Transverse colon (tissue), 4 donors: ENCODE measurements around the gene SPATA2. TPM values are rescaled to one million over a fixed set of nuclear protein-coding genes. Genes with fewer than 3 reads are reported as not detected.

ENCODE experiments used
- DNase-seq: peaks from one replicate; pipeline ENCODE4 v3.0.0-alpha.2; 2019
- H3K27ac ChIP-seq, 4 donors: fragments of 200-600 bp; sonication (generic); 2 replicates each; pipeline ENCODE4 v1.5.1; 2016 to 2018; ENCODE audit warnings: inconsistent platforms in 4 of 4
- H3K27me3 ChIP-seq: fragments of 200-600 bp; sonication (generic); 2 replicates; pipeline ENCODE4 v1.5.1; 2017; ENCODE audit warnings: inconsistent platforms
- H3K36me3 ChIP-seq, 4 donors: fragments of 200-600 bp; sonication (generic); 2 replicates each; pipeline ENCODE4 v1.5.1; 2017 to 2019; ENCODE audit warnings: inconsistent platforms in 4 of 4
- H3K4me1 ChIP-seq, 4 donors: fragments of 200-600 bp; sonication (generic); 2 replicates each; pipeline ENCODE4 v1.5.1; 2017 to 2020; ENCODE audit warnings: inconsistent platforms in 4 of 4
- H3K4me3 ChIP-seq, 4 donors: fragments of 200-600 bp; sonication (generic); 1 replicate in 1 of 4; 2 replicates in 3 of 4; pipeline versions ENCODE4 v1.5.1 to v1.6.1; 2017 to 2019; ENCODE audit warnings: inconsistent platforms in 4 of 4
- H3K9me3 ChIP-seq, 2 donors: fragments of 200-600 bp; sonication (generic); 2 replicates each; pipeline ENCODE4 v1.5.1; 2017 to 2019; ENCODE audit warnings: inconsistent platforms in 2 of 2
- EP300 ChIP-seq: sonication (generic); formaldehyde crosslinking; IDR thresholded peaks from one replicate; pipeline ENCODE4 v1.6.1; 2017; ENCODE audit warnings: antibody characterized with exemption, low read depth
- POLR2A ChIP-seq: fragments of 450-650 bp; IDR thresholded peaks from one replicate; pipeline ENCODE4 v1.6.1; 2016; ENCODE audit warnings: antibody characterized with exemption, mild to moderate bottlenecking, moderate library complexity
- POLR2AphosphoS5 ChIP-seq, 3 donors: sonication (generic); formaldehyde crosslinking; IDR thresholded peaks; one replicate each; pipeline ENCODE4 v1.6.1; 2016; ENCODE audit warnings: antibody characterized with exemption in 3 of 3
- WGBS, 2 donors: methylation state at CpG; one replicate each; pipeline ENCODE4 v1.1.5; 2018; ENCODE audit warnings: low coverage in 1 of 2; 5-methylcytosine and 5-hydroxymethylcytosine counted together
- in situ Hi-C, 4 donors: fragments of 200-750 bp; cut with MboI; loops; one replicate each; pipeline versions ENCODE4 v1.15.0 to v1.15.1; 2017; ENCODE audit warnings: low sequenced_read_pairs in 3 of 4, low pct_ligation_motif_present in 1 of 4, low pct_unique_long_range_greater_than_20kb in 1 of 4
- intact Hi-C: fragments of 100-400 bp; cut with DNase I; formaldehyde crosslinking; loops from one replicate; pipeline ENCODE4 v1.15.1; 2023; ENCODE audit warnings: low total_unique reads
- total RNA-seq, 4 donors: library from RNA; depleted of rRNA; stranded (reverse); fragments of >200 nt; gene quantifications; one replicate each; pipeline ENCODE4 v1.1.0, GENCODE V29; 2016
- TF ChIP-seq, protein P1 (sequence below), 5 experiments: fragments of 200-600 bp in 3 of 5; fragments of 450-650 bp in 2 of 5; sonication (generic) in 3 of 5; IDR thresholded peaks; 1 replicate in 2 of 5; 2 replicates in 3 of 5; pipeline ENCODE4 v1.5.1; 2016 to 2017; ENCODE audit warnings: antibody characterized with exemption in 5 of 5, inconsistent platforms in 3 of 5, mild to moderate bottlenecking in 2 of 5, moderate library complexity in 1 of 5

SPATA2 gene
- total RNA-seq, 4 donors from 2014 or later: 4.0 to 40.0 (median 17.2) TPM

- Histone ChIP-seq H3K27ac (no peak overlapping the region), H3K27me3 (no peaks in the 10 kb centered on the region), H3K4me1 (no peaks in the 10 kb centered on the region), H3K36me3 (peaks cover 0 to 51% (median 23%) of the 10 kb centered on the region in 4 donors), H3K9me3 (no peaks in the 10 kb centered on the region), H3K4me3 (no peak overlapping the region)
- in situ Hi-C loops (no loop called here), intact Hi-C loops (no loop called here)
- 96 to 100% methylated on average over 1 to 3 of the region's 3 CpGs for WGBS, 2 donors
- DNase-seq: no peak
- TF ChIP-seq, protein P1, sequence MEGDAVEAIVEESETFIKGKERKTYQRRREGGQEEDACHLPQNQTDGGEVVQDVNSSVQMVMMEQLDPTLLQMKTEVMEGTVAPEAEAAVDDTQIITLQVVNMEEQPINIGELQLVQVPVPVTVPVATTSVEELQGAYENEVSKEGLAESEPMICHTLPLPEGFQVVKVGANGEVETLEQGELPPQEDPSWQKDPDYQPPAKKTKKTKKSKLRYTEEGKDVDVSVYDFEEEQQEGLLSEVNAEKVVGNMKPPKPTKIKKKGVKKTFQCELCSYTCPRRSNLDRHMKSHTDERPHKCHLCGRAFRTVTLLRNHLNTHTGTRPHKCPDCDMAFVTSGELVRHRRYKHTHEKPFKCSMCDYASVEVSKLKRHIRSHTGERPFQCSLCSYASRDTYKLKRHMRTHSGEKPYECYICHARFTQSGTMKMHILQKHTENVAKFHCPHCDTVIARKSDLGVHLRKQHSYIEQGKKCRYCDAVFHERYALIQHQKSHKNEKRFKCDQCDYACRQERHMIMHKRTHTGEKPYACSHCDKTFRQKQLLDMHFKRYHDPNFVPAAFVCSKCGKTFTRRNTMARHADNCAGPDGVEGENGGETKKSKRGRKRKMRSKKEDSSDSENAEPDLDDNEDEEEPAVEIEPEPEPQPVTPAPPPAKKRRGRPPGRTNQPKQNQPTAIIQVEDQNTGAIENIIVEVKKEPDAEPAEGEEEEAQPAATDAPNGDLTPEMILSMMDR (IDR thresholded peaks at IDR 0.05): no peak
- no peak for TF ChIP-seq POLR2A
- no peak for TF ChIP-seq POLR2AphosphoS5 (IDR thresholded peaks at IDR 0.05)
- TF ChIP-seq EP300: no peak
These were observed 39.8 kb upstream of the SPATA2 start for GRCh38 chr20:49955167-49955566.

GRCh38 chr20:49951151-49951550, 35.8 kb upstream of the SPATA2 start:
- in situ Hi-C loops: no loop called here
- Histone ChIP-seq H3K4me1 (no peaks in the 10 kb centered on the region), H3K9me3 (no peaks in the 10 kb centered on the region), H3K4me3 (no peak overlapping the region), H3K27ac (no peak overlapping the region), H3K27me3 (no peaks in the 10 kb centered on the region), H3K36me3 (peaks cover 0 to 73% (median 39%) of the 10 kb centered on the region in 4 donors)
- WGBS, 2 donors: 86 to 90% methylated on average over 1 to 4 of the region's 4 CpGs
- intact Hi-C loops: no loop called here
- TF ChIP-seq, protein P1 (IDR thresholded peaks at IDR 0.05): no peak
- no peak for TF ChIP-seq POLR2AphosphoS5 (IDR thresholded peaks at IDR 0.05)
- no peak for DNase-seq

DNA sequence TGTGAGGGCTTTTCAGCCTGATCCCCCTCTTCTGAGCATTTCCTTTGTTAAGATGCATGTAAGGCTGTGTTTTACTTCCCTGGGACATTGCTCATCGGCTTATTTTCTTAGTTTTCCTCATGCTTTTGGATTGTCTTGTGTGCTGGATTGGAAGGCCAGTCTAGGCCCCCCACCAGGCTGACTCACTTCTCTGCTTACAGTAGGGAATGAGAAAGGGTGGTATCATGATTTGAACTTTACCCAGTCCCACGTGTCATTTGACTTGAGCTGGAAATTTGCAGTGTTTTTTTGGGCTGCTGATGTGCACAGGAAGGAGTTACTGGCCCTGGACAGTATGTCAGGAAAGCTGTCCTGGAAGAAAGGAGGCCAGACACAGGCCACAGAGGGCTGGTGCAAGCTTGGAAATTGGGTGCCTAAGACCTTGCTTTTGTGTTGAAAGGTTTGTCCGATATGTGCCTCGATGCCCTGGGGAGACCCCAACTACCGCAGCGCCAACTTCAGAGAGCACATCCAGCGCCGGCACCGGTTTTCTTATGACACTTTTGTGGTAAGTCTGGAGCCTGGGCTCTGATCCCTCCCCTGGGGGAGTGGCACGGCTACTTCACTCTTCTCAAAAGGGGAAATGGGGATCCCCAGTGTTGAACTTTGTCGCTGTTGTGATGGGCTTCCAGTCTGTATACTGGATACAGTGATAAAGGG, 33.6 kb upstream of the SPATA2 start:
- Histone ChIP-seq H3K4me3 (no peak overlapping the region), H3K27ac (no peak overlapping the region), H3K4me1 (peaks cover 0 to 7% (median 3%) of the 10 kb centered on the region in 4 donors), H3K27me3 (no peaks in the 10 kb centered on the region), H3K36me3 (peaks cover 0 to 78% (median 41%) of the 10 kb centered on the region in 4 donors), H3K9me3 (no peaks in the 10 kb centered on the region)
- in situ Hi-C loops: no loop called here
- intact Hi-C loops: no loop called here
- 92% methylated on average over 11 of the region's 11 CpGs; no CpG with 5 or more reads in 1 of the 2 donors for WGBS, 2 donors
- no peak for DNase-seq
- TF ChIP-seq POLR2A: no peak
- no peak for TF ChIP-seq POLR2AphosphoS5 (IDR thresholded peaks at IDR 0.05)
- TF ChIP-seq, protein P1 (IDR thresholded peaks at IDR 0.05): no peak
- TF ChIP-seq EP300: no peak

- in situ Hi-C loops: no loop called here
- Histone ChIP-seq H3K9me3 (no peaks in the 10 kb centered on the region), H3K4me3 (no peak overlapping the region), H3K27ac (no peak overlapping the region), H3K36me3 (peaks cover 0 to 72% (median 36%) of the 10 kb centered on the region in 4 donors), H3K4me1 (peaks cover 2 to 9% (median 4%) of the 10 kb centered on the region in 4 donors), H3K27me3 (no peaks in the 10 kb centered on the region)
- WGBS, 2 donors: 47 to 84% methylated on average over 2 to 3 of the region's 3 CpGs
- no peak for DNase-seq
- TF ChIP-seq POLR2A (no peak), POLR2AphosphoS5 (IDR thresholded peaks at IDR 0.05) (no peak), EP300 (no peak)
- TF ChIP-seq, protein P1 (IDR thresholded peaks at IDR 0.05): no peak
- intact Hi-C loops: no loop called here
These were observed 32.8 kb upstream of the SPATA2 start for GRCh38 chr20:49948178-49948577.
